ENCODE data around the gene RORB. TPM values are rescaled to one million over a fixed set of nuclear protein-coding genes. Genes with fewer than 3 reads are reported as not detected.

RORB gene
- total RNA-seq, 2 donors from 2014 or later = 0.81 to 0.85 TPM

- Histone ChIP-seq H3K9me3 (no peaks in the 10 kb centered on the region), H3K36me3 (no peaks in the 10 kb centered on the region), H3K27ac (no peak overlapping the region), H3K4me1 (ENCODE audit: control insufficient read depth in 1 of 2, low read depth in 2 of 2) (no peaks in the 10 kb centered on the region), H3K4me3 (no peak overlapping the region), H3K27me3 (replicated peaks; ENCODE audit: insufficient read depth) (no peaks in the 10 kb centered on the region)
- no peak for TF ChIP-seq CTCF (IDR thresholded peaks at IDR 0.05)
- no peak for ATAC-seq (ENCODE audit: insufficient number of reproducible peaks, low FRiP score, low read depth)
- DNase-seq (ENCODE audit: low spot score) = no peak
Measured at GRCh38 chr9:74683322-74683721, 186.2 kb downstream of the RORB start.

- Histone ChIP-seq H3K27me3 (replicated peaks; ENCODE audit: insufficient read depth) (no peaks in the 10 kb centered on the region), H3K4me3 (no peak overlapping the region), H3K4me1 (ENCODE audit: control insufficient read depth in 1 of 2, low read depth in 2 of 2) (no peaks in the 10 kb centered on the region), H3K27ac (no peak overlapping the region), H3K9me3 (no peaks in the 10 kb centered on the region), H3K36me3 (no peaks in the 10 kb centered on the region)
- ATAC-seq (ENCODE audit: insufficient number of reproducible peaks, low FRiP score, low read depth) = no peak
- TF ChIP-seq CTCF (IDR thresholded peaks at IDR 0.05) = no peak
- DNase-seq (ENCODE audit: low spot score) = no peak
Measured at GRCh38 chr9:74691058-74691457, 193.9 kb downstream of the RORB start.

- H3K36me3 ChIP-seq = no peaks in the 10 kb centered on the region
- H3K9me3 ChIP-seq = no peaks in the 10 kb centered on the region
- no peak for ATAC-seq (ENCODE audit: insufficient number of reproducible peaks, low FRiP score, low read depth)
- no peaks in the 10 kb centered on the region for H3K4me1 ChIP-seq (ENCODE audit: control insufficient read depth in 1 of 2, low read depth in 2 of 2)
- no peaks in the 10 kb centered on the region for H3K27me3 ChIP-seq (replicated peaks; ENCODE audit: insufficient read depth)
- DNase-seq (ENCODE audit: low spot score) = no peak
- no peak overlapping the region for H3K4me3 ChIP-seq
- H3K27ac ChIP-seq = no peak overlapping the region
- TF ChIP-seq CTCF (IDR thresholded peaks at IDR 0.05) = no peak
Measured at GRCh38 chr9:74696520-74696919, 199.4 kb downstream of the RORB start.

- H3K27me3 ChIP-seq (replicated peaks; ENCODE audit: insufficient read depth) = no peaks in the 10 kb centered on the region
- no peaks in the 10 kb centered on the region for H3K4me1 ChIP-seq (ENCODE audit: control insufficient read depth in 1 of 2, low read depth in 2 of 2)
- no peak for DNase-seq (ENCODE audit: low spot score)
- no peak for TF ChIP-seq CTCF (IDR thresholded peaks at IDR 0.05)
- no peaks in the 10 kb centered on the region for H3K36me3 ChIP-seq
- no peak overlapping the region for H3K4me3 ChIP-seq
- no peak overlapping the region for H3K27ac ChIP-seq
- ATAC-seq (ENCODE audit: insufficient number of reproducible peaks, low FRiP score, low read depth) = no peak
- no peaks in the 10 kb centered on the region for H3K9me3 ChIP-seq
Measured at GRCh38 chr9:74697535-74697934, 200.4 kb downstream of the RORB start.

GRCh38 chr9:74711341-74711740, 214.2 kb downstream of the RORB start:
- no peak for TF ChIP-seq CTCF (IDR thresholded peaks at IDR 0.05)
- DNase-seq (ENCODE audit: low spot score) = no peak
- Histone ChIP-seq H3K9me3 (no peaks in the 10 kb centered on the region), H3K36me3 (no peaks in the 10 kb centered on the region), H3K27ac (no peak overlapping the region), H3K4me3 (no peak overlapping the region), H3K4me1 (ENCODE audit: control insufficient read depth in 1 of 2, low read depth in 2 of 2) (no peaks in the 10 kb centered on the region), H3K27me3 (replicated peaks; ENCODE audit: insufficient read depth) (no peaks in the 10 kb centered on the region)
- no peak for ATAC-seq (ENCODE audit: insufficient number of reproducible peaks, low FRiP score, low read depth)
